Activated CD4-positive, alpha-beta T cell treated with anti-CD3 and anti-CD28 coated beads, Interleukin-2, Interleukin-4, amounts not matched to agents 100 ng/mL and 50 ng/mL, durations not matched to agents 16 hours and 8 hours (primary cell): ENCODE data around the gene IFITM2.
A peak's percentile ranks its signal among the peaks of the same experiment; 100 is the strongest.
"Not testable (repeated sequence)": the region's sequence is repeated elsewhere in the genome, so short reads cannot be mapped to it uniquely, and the experiment has no call there.

Experiments
- DNase-seq: peaks from one replicate; pipeline ENCODE4 v3.0.0-alpha.2; 2020; ENCODE audit warnings: low spot score

IFITM2 gene

GRCh38 chr11:308740-309665 is 1.4 kb downstream of the IFITM2 start:
- not testable (repeated sequence) for DNase-seq

- not testable (repeated sequence) for DNase-seq
These were observed 2.5 kb downstream of the IFITM2 start for GRCh38 chr11:309979-310572.

- DNase-seq: not testable (repeated sequence)
These were observed 3.6 kb downstream of the IFITM2 start for GRCh38 chr11:311013-311748.

GRCh38 chr11:312092-312816 is 4.6 kb downstream of the IFITM2 start:
- DNase-seq: no peak

- DNase-seq: no peak
These were observed 5.7 kb downstream of the IFITM2 start for GRCh38 chr11:313304-313786.

- peak; percentile 83 for DNase-seq
These were observed 6.4 kb downstream of the IFITM2 start, which contains the start of gene IFITM1 for GRCh38 chr11:313787-314553. Gene IFITM1, plus strand, starts transcription at chr11:314040. Its CDS starts 131 bp downstream, at chr11:314171.

GRCh38 chr11:314554-314875 is 6.9 kb downstream of the IFITM2 start:
- DNase-seq: not testable (repeated sequence)

- no peak for DNase-seq
These were observed 7.5 kb downstream of the IFITM2 start for GRCh38 chr11:315051-315481.

- no peak for DNase-seq
These were observed 7.9 kb downstream of the IFITM2 start for GRCh38 chr11:315516-315994.

GRCh38 chr11:316031-316701 is 8.6 kb downstream of the IFITM2 start:
- DNase-seq: no peak

- DNase-seq: no peak
These were observed 9.3 kb downstream of the IFITM2 start for GRCh38 chr11:316891-317301.

GRCh38 chr11:317668-318404 is 10.2 kb downstream of the IFITM2 start:
- DNase-seq: not testable (repeated sequence)

- DNase-seq: not testable (repeated sequence)
These were observed 10.9 kb downstream of the IFITM2 start for GRCh38 chr11:318405-319120.

- DNase-seq: not testable (repeated sequence)
These were observed 11.7 kb downstream of the IFITM2 start for GRCh38 chr11:319121-319887.

GRCh38 chr11:319888-320273 is 12.3 kb downstream of the IFITM2 start:
- DNase-seq: not testable (repeated sequence)

- DNase-seq: no peak
These were observed 16.5 kb downstream of the IFITM2 start for GRCh38 chr11:324156-324555.

GRCh38 chr11:324593-325517 is 17.2 kb downstream of the IFITM2 start:
- not testable (repeated sequence) for DNase-seq
